Measurements from ENCODE around the gene PRSS50. TPM values are rescaled to one million over a fixed set of nuclear protein-coding genes. Genes with fewer than 3 reads are reported as not detected.
A peak's percentile ranks its signal among the peaks of the same experiment; 100 is the strongest.

The PRSS50 gene
- total RNA-seq, 2 experiments from 2014 or later: not detected

- POLR2A ChIA-PET: interaction anchor here (1.9 kb wide), 1 partner anchor 215 kb away, joined by 5 read pairs; no protein-coding TSS in a partner anchor
- peak overlapping the region; percentile 84 for H3K27ac Mint-ChIP-seq
- CTCF ChIA-PET: interaction anchor here (0.7 to 1.9 kb wide), 5 partner anchors 10 to 215 kb away, joined by 3 to 4 read pairs (median 3); no protein-coding TSS in a partner anchor
- TF ChIP-seq CTCF (IDR thresholded peaks at IDR 0.05): no peak
- DNase-seq (no peak), ATAC-seq (no peak)
- peaks cover 29% of the 10 kb centered on the region for H3K4me1 Mint-ChIP-seq (ENCODE audit: low read depth)
- intact Hi-C loops (cut with micrococcal nuclease): no loop called here
- H3K4me3 Mint-ChIP-seq: peak overlapping the region; percentile 70
- H3K9me3 Mint-ChIP-seq: no peaks in the 10 kb centered on the region
- H3K36me3 Mint-ChIP-seq (ENCODE audit: low read depth): no peaks in the 10 kb centered on the region
- H3K27me3 Mint-ChIP-seq: no peaks in the 10 kb centered on the region
Measured at GRCh38 chr3:46694520-46694919, 23.1 kb downstream of the PRSS50 start.

- no peaks in the 10 kb centered on the region for H3K9me3 Mint-ChIP-seq
- H3K4me3 Mint-ChIP-seq: peak overlapping the region; percentile 70
- H3K27ac Mint-ChIP-seq: no peak overlapping the region
- H3K36me3 Mint-ChIP-seq (ENCODE audit: low read depth): no peaks in the 10 kb centered on the region
- TF ChIP-seq CTCF (IDR thresholded peaks at IDR 0.05): no peak
- CTCF ChIA-PET: interaction anchor here (1.0 to 1.6 kb wide), 4 partner anchors 8 to 205 kb away, joined by 3 to 4 read pairs (median 3); no protein-coding TSS in a partner anchor
- intact Hi-C loops (cut with micrococcal nuclease): no loop called here
- no peaks in the 10 kb centered on the region for H3K27me3 Mint-ChIP-seq
- DNase-seq (peak; percentile 61), ATAC-seq (peak; percentile 54)
- H3K4me1 Mint-ChIP-seq (ENCODE audit: low read depth): peaks cover 29% of the 10 kb centered on the region
- POLR2A ChIA-PET: no interaction called here
Measured at GRCh38 chr3:46693892-46694226, 23.8 kb downstream of the PRSS50 start.

GRCh38 chr3:46693038-46693891 lies 24.4 kb downstream of the PRSS50 start, which contains the start of gene ALS2CL:
TSS of gene ALS2CL (minus strand) at chr3:46693679. CDS start at chr3:46689440, 4,239 bp downstream.
- POLR2A ChIA-PET: interaction anchor here (0.9 kb wide), 1 partner anchor 11 kb away, joined by 3 read pairs; no protein-coding TSS in a partner anchor
- CTCF ChIA-PET: interaction anchor here (1.0 to 1.8 kb wide), 5 partner anchors 9 to 204 kb away, joined by 3 to 5 read pairs (median 3); no protein-coding TSS in a partner anchor
- Mint-ChIP-seq H3K27ac (no peak within 1 kb of the TSS), H3K36me3 (ENCODE audit: low read depth) (no peaks in the 10 kb centered on the region), H3K9me3 (no peaks in the 10 kb centered on the region), H3K4me1 (ENCODE audit: low read depth) (peaks cover 29% of the 10 kb centered on the region), H3K27me3 (no peaks in the 10 kb centered on the region), H3K4me3 (peak within 1 kb of the TSS; percentile 70)
- ATAC-seq (peak; percentile 67), DNase-seq (peak; percentile 62)
- no peak for TF ChIP-seq CTCF (IDR thresholded peaks at IDR 0.05)
- intact Hi-C loops (cut with micrococcal nuclease): no loop called here

GRCh38 chr3:46692566-46692990 lies 25.1 kb downstream of the PRSS50 start:
- intact Hi-C loops (cut with micrococcal nuclease): no loop called here

More at GRCh38 chr3:46692566-46692990, 25.1 kb downstream of the PRSS50 start:
- POLR2A ChIA-PET: interaction anchor here (0.9 kb wide), 1 partner anchor 10 kb away, joined by 3 read pairs; no protein-coding TSS in a partner anchor
- Mint-ChIP-seq H3K36me3 (ENCODE audit: low read depth) (no peaks in the 10 kb centered on the region), H3K27ac (no peak overlapping the region), H3K4me1 (ENCODE audit: low read depth) (peaks cover 29% of the 10 kb centered on the region), H3K9me3 (no peaks in the 10 kb centered on the region), H3K27me3 (no peaks in the 10 kb centered on the region), H3K4me3 (peak overlapping the region; percentile 70)
- CTCF ChIA-PET: interaction anchor here (1.0 to 1.8 kb wide), 5 partner anchors 10 to 204 kb away, joined by 3 to 5 read pairs (median 4); no protein-coding TSS in a partner anchor
- no peak for ATAC-seq
- no peak for TF ChIP-seq CTCF (IDR thresholded peaks at IDR 0.05)
- DNase-seq: peak; percentile 17
